Measurements from ENCODE around the gene RMP24.

The RMP24 gene

GRCh38 chr18:35972197-35973000 is at the start of gene RMP24:
Gene RMP24, plus strand, starts transcription at chr18:35972679.
- Histone ChIP-seq H3K4me3 (peak within 1 kb of the TSS; percentile 79 to 93 (median 88)), H3K36me3 (peaks cover 0 to 24% of the 10 kb centered on the region in 2 donors), H3K27ac (peak within 1 kb of the TSS; percentile 85 to 93 (median 92)), H3K27me3 (no peaks in the 10 kb centered on the region), H3K9me3 (no peaks in the 10 kb centered on the region), H3K4me1 (peaks cover 18 to 23% of the 10 kb centered on the region in 2 donors)
- intact Hi-C loops (cut with DNase I; ENCODE audit: low total_unique reads): loop anchor here (1.0 to 10.0 kb wide), 6 partner anchors 96 to 730 kb away; partner anchors contain the start of genes ELP2, GALNT1, INO80C and SLC39A6
- peak; percentile 97 to 98 for ATAC-seq
- peak; percentile 53 to 70 for TF ChIP-seq POLR2A (IDR thresholded peaks at IDR 0.05)
- TF ChIP-seq, protein P1, sequence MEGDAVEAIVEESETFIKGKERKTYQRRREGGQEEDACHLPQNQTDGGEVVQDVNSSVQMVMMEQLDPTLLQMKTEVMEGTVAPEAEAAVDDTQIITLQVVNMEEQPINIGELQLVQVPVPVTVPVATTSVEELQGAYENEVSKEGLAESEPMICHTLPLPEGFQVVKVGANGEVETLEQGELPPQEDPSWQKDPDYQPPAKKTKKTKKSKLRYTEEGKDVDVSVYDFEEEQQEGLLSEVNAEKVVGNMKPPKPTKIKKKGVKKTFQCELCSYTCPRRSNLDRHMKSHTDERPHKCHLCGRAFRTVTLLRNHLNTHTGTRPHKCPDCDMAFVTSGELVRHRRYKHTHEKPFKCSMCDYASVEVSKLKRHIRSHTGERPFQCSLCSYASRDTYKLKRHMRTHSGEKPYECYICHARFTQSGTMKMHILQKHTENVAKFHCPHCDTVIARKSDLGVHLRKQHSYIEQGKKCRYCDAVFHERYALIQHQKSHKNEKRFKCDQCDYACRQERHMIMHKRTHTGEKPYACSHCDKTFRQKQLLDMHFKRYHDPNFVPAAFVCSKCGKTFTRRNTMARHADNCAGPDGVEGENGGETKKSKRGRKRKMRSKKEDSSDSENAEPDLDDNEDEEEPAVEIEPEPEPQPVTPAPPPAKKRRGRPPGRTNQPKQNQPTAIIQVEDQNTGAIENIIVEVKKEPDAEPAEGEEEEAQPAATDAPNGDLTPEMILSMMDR (IDR thresholded peaks at IDR 0.05 in 4 of 5, conservative IDR thresholded peaks at IDR 0.05 in 1 of 5): no peak
- in situ Hi-C loops (cut with MboI; ENCODE audit: low sequenced_read_pairs in 4 of 4): loop anchor here (25.0 kb wide), 4 partner anchors 385 to 735 kb away; partner anchors contain the start of genes ZNF397 (in 2 of the 4), GALNT1 (in 1 of the 4) and ZNF396 (in 1 of the 4)
- peak; percentile 88 to 91 for DNase-seq

DNA sequence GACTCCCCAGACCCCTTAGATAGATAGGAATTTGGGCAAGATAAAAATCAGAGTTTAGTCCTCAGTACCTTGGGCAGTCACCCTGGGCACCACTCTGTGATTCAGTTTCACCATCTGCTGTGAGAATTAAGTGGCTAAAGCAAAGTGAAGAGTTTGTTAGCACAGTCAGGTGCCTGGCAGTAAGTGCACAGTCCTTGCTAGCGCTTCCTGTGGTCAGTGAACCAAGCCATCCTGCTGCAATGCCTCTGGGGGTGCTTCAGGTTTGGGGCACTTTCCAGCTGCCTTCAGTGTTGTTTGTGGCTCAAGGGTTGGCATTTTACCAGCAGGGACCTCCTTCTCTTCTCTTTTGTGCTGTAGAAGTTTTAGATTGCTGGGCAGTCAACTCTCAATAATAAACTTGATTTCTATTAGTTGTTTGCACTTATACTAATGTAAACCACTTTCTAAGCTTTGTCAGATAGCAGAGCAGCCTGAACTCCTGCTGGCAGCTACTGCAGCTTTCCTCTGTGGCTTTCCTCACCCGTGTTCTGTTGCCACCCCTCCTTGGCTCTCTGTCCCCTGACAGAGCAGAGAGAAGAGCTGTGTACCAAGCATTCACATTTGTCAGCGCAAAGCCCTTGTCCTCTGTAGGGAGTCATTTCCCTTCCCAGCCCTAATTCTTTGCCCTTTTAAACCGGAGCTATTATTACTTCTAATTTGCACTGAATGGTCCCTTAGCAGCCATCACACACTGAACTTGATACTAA is 48.4 kb upstream of the RMP24 start:
- H3K9me3 ChIP-seq: no peaks in the 10 kb centered on the region
- TF ChIP-seq, protein P1 (IDR thresholded peaks at IDR 0.05 in 4 of 5, conservative IDR thresholded peaks at IDR 0.05 in 1 of 5): no peak
- no peak for TF ChIP-seq POLR2A (IDR thresholded peaks at IDR 0.05)
- DNase-seq (no peak), ATAC-seq (no peak)
- H3K36me3 ChIP-seq: no peaks in the 10 kb centered on the region
- H3K27me3 ChIP-seq: peaks cover 0 to 5% (median 0%) of the 10 kb centered on the region in 3 donors
- H3K27ac ChIP-seq: no peak overlapping the region
- intact Hi-C loops (cut with DNase I; ENCODE audit: low total_unique reads) (no loop called here), in situ Hi-C loops (cut with MboI; ENCODE audit: low sequenced_read_pairs in 4 of 4) (no loop called here)
- no peak overlapping the region for H3K4me3 ChIP-seq
- no peaks in the 10 kb centered on the region for H3K4me1 ChIP-seq

GRCh38 chr18:35926884-35927283 is 45.6 kb upstream of the RMP24 start:
- H3K4me3 ChIP-seq: no peak overlapping the region
- TF ChIP-seq POLR2A (IDR thresholded peaks at IDR 0.05): no peak
- TF ChIP-seq, protein P1 (IDR thresholded peaks at IDR 0.05 in 4 of 5, conservative IDR thresholded peaks at IDR 0.05 in 1 of 5): no peak
- H3K9me3 ChIP-seq: no peaks in the 10 kb centered on the region

GRCh38 chr18:35927430-35927829 is 45.0 kb upstream of the RMP24 start:
- ATAC-seq: no peak
- DNase-seq: no peak
- H3K4me3 ChIP-seq: no peak overlapping the region

More at GRCh38 chr18:35926884-35927283, 45.6 kb upstream of the RMP24 start:
- Histone ChIP-seq H3K27ac (no peak overlapping the region), H3K4me1 (no peaks in the 10 kb centered on the region), H3K36me3 (no peaks in the 10 kb centered on the region), H3K27me3 (peaks cover 0 to 5% (median 0%) of the 10 kb centered on the region in 3 donors)
- DNase-seq: no peak
- in situ Hi-C loops (cut with MboI; ENCODE audit: low sequenced_read_pairs in 4 of 4): loop anchor here in 1 of 4 donors (25.0 kb wide), 1 partner anchor 165 kb away; no protein-coding TSS in a partner anchor
- intact Hi-C loops (cut with DNase I; ENCODE audit: low total_unique reads): no loop called here
- no peak for ATAC-seq

More at GRCh38 chr18:35927430-35927829, 45.0 kb upstream of the RMP24 start:
- intact Hi-C loops (cut with DNase I; ENCODE audit: low total_unique reads): no loop called here
- H3K36me3 ChIP-seq: no peaks in the 10 kb centered on the region
- in situ Hi-C loops (cut with MboI; ENCODE audit: low sequenced_read_pairs in 4 of 4): loop anchor here in 1 of 4 donors (25.0 kb wide), 1 partner anchor 165 kb away; no protein-coding TSS in a partner anchor
- TF ChIP-seq, protein P1 (IDR thresholded peaks at IDR 0.05 in 4 of 5, conservative IDR thresholded peaks at IDR 0.05 in 1 of 5): no peak
- TF ChIP-seq POLR2A (IDR thresholded peaks at IDR 0.05): no peak
- H3K4me1 ChIP-seq: no peaks in the 10 kb centered on the region
- no peaks in the 10 kb centered on the region for H3K9me3 ChIP-seq
- H3K27me3 ChIP-seq: peaks cover 0 to 5% (median 0%) of the 10 kb centered on the region in 3 donors
- H3K27ac ChIP-seq: no peak overlapping the region

Measured in gastrocnemius medialis (tissue), 4 donors.